Measurements from ENCODE around the gene FOXD3. TPM values are rescaled to one million over a fixed set of nuclear protein-coding genes. Genes with fewer than 3 reads are reported as not detected.

Gene FOXD3
- total and polyA plus RNA-seq, 2 experiments from 2014 or later = 13.8 to 49.0 TPM

GRCh38 chr1:63368131-63368530 lies 45.8 kb downstream of the FOXD3 start (continued):
- TF ChIP-seq, protein P1, sequence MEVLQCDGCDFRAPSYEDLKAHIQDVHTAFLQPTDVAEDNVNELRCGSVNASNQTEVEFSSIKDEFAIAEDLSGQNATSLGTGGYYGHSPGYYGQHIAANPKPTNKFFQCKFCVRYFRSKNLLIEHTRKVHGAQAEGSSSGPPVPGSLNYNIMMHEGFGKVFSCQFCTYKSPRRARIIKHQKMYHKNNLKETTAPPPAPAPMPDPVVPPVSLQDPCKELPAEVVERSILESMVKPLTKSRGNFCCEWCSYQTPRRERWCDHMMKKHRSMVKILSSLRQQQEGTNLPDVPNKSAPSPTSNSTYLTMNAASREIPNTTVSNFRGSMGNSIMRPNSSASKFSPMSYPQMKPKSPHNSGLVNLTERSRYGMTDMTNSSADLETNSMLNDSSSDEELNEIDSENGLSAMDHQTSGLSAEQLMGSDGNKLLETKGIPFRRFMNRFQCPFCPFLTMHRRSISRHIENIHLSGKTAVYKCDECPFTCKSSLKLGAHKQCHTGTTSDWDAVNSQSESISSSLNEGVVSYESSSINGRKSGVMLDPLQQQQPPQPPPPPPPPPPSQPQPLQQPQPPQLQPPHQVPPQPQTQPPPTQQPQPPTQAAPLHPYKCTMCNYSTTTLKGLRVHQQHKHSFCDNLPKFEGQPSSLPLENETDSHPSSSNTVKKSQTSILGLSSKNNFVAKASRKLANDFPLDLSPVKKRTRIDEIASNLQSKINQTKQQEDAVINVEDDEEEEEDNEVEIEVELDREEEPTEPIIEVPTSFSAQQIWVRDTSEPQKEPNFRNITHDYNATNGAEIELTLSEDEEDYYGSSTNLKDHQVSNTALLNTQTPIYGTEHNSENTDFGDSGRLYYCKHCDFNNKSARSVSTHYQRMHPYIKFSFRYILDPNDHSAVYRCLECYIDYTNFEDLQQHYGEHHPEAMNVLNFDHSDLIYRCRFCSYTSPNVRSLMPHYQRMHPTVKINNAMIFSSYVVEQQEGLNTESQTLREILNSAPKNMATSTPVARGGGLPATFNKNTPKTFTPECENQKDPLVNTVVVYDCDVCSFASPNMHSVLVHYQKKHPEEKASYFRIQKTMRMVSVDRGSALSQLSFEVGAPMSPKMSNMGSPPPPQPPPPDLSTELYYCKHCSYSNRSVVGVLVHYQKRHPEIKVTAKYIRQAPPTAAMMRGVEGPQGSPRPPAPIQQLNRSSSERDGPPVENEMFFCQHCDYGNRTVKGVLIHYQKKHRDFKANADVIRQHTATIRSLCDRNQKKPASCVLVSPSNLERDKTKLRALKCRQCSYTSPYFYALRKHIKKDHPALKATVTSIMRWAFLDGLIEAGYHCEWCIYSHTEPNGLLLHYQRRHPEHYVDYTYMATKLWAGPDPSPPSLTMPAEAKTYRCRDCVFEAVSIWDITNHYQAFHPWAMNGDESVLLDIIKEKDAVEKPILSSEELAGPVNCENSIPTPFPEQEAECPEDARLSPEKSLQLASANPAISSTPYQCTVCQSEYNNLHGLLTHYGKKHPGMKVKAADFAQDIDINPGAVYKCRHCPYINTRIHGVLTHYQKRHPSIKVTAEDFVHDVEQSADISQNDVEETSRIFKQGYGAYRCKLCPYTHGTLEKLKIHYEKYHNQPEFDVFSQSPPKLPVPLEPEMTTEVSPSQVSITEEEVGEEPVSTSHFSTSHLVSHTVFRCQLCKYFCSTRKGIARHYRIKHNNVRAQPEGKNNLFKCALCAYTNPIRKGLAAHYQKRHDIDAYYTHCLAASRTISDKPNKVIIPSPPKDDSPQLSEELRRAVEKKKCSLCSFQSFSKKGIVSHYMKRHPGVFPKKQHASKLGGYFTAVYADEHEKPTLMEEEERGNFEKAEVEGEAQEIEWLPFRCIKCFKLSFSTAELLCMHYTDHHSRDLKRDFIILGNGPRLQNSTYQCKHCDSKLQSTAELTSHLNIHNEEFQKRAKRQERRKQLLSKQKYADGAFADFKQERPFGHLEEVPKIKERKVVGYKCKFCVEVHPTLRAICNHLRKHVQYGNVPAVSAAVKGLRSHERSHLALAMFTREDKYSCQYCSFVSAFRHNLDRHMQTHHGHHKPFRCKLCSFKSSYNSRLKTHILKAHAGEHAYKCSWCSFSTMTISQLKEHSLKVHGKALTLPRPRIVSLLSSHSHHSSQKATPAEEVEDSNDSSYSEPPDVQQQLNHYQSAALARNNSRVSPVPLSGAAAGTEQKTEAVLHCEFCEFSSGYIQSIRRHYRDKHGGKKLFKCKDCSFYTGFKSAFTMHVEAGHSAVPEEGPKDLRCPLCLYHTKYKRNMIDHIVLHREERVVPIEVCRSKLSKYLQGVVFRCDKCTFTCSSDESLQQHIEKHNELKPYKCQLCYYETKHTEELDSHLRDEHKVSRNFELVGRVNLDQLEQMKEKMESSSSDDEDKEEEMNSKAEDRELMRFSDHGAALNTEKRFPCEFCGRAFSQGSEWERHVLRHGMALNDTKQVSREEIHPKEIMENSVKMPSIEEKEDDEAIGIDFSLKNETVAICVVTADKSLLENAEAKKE (CRISPR knock-in tag; IDR thresholded peaks at IDR 0.05) = no peak

Small RNA genes within 50 kb of the gene (microRNA-seq; reads per million reads assigned to microRNA genes)
- gene MIR6068 = not detected

Small RNA genes within 50 kb of the gene (small RNA-seq; reads per million reads assigned to genes)
- gene MIR6068 (ENCODE audit: low replicate concordance) = not detected
- gene RF00019 (ENCODE audit: low replicate concordance) = not detected

Other genes with a start within 250 kb of the FOXD3 start
- 34.6 and 42.1 TPM in 2 replicates for gene ALG6, start 45.1 kb downstream of the FOXD3 start, total RNA-seq (2014; rRNA removed; shearing (Covaris generic))
- gene ALG6, start 45.1 kb downstream of the FOXD3 start, polyA plus RNA-seq (2016; fragmentation: Nextera tagmentation; extraction: Ambion mirVana) = 19.7 and 24.1 TPM in 2 replicates
- 38.4 and 49.4 TPM in 2 replicates for gene ITGB3BP, start 200.7 kb downstream of the FOXD3 start, total RNA-seq (2014; rRNA removed; shearing (Covaris generic))
- gene ITGB3BP, start 200.7 kb downstream of the FOXD3 start, polyA plus RNA-seq (2016; fragmentation: Nextera tagmentation; extraction: Ambion mirVana) = 95.9 and 101 TPM in 2 replicates
- gene EFCAB7, start 201.0 kb downstream of the FOXD3 start, total RNA-seq (2014; rRNA removed; shearing (Covaris generic)) = 4.2 and 7.0 TPM in 2 replicates
- 4.8 and 4.9 TPM in 2 replicates for gene EFCAB7, start 201.0 kb downstream of the FOXD3 start, polyA plus RNA-seq (2016; fragmentation: Nextera tagmentation; extraction: Ambion mirVana)